NCI-H146 (cell line): Measurements from ENCODE around the gene RBM4B.
"Not testable (repeated sequence)": the region's sequence is repeated elsewhere in the genome, so short reads cannot be mapped to it uniquely, and the experiment has no call there.

Source experiments
- DNase-seq: peaks from one replicate; lab custom pipeline; 2025; lab: John Stamatoyannopoulos, UW

Gene RBM4B

DNA sequence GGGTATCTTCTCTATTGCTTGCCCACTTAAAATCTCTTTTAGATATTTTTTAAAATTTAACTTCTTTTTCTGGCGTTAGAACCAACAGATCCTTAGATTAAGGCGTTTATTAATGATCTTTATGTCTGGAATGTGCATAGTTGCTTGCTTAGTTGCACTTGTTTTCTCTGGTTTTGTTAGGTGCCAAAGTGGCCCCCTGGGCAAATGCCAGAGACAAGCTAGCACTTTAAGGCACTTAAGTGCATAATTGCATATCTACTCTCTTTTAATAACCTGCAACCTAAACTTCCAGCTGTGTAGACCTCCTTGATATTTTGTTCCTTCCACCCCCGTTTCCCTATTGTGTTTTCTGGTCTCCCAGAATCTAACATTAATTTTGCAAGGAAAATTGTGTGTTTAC lies 35.9 kb downstream of the RBM4B start:
- DNase-seq, result no peak

- not testable (repeated sequence) for DNase-seq
Observed at GRCh38 chr11:66639814-66640340, 37.8 kb downstream of the RBM4B start.

DNA sequence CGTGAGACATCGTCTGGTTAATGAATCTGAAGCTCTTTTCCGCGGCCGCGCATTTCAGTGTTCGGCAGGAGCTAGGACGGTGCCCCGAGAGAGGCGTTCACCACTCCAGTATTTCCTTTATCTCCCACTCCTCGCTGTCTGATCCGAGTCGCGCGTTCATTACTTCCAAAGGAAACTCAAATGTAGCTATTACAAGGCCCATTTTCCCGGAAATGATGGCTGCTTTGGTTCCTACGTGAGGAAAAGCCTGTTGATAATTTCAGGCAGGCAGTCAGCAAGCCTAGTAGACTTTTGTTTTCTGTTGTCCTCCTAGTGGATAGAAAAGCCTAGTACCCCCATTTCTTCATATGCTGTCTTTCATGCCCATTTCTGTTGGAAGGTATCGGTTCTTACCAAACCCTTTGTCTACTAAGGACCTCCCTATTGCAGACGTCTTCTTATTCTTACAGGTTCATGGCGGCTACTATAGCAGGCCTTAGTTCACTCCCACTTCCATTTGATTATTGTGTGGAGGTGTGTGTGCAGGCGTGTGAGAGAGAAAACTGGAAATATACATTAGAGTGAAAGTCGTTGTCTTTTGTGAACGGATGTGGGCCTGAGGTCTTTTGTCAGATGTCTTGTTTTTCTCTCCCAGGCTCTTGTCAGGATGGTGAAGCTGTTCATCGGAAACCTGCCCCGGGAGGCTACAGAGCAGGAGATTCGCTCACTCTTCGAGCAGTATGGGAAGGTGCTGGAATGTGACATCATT lies 38.4 kb downstream of the RBM4B start:
- peak; percentile 33 for DNase-seq

DNA sequence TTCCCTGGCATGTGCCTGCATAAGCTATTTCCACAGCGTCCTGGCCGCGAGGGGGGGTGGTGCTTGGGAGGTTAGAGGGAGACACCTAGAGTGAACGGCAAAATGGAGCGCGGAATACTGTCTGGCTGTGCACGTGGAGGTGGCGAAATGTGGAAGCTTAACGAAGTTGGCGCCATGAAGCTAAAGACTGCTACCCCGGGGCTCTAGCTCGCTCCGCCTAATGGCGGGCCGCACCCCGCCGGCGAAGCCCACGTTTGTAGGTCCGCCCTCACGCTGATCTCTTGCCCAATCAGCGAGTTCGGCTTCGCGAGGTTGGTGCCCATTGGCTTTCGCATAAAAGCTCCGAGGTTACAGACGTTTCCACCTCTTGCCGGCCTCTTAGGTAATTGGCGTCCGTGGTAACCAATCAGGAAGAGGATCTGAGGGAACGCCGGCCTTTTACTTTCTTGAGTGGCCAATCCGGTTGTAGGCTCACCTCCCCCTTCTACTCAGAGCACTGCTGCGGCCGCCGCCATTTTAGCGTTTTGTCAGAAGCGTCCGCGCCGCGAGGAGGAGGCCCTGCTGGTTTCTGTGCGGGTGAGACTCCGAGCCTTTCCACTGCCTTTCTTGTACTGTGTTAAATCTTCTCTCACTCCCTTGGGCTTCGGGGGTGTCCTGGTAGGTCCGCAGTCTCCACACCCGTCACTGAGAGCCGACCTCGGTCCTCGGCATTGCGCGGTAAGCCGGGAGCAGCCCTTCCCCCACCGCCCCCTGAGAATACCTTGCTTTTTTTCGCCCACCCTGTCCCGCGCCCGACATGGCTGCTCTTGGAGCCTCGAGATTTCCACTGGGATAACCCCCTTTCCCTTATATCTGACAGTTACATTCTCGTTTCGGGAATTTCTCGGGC lies 39.3 kb downstream of the RBM4B start, which contains the start of gene RBM4:
TSS of gene RBM4 (plus strand) at position 527 of the 889 bp plus-strand sequence. CDS start 1,009 bp downstream, outside the sequence.
- peak; percentile 99 for DNase-seq

DNA sequence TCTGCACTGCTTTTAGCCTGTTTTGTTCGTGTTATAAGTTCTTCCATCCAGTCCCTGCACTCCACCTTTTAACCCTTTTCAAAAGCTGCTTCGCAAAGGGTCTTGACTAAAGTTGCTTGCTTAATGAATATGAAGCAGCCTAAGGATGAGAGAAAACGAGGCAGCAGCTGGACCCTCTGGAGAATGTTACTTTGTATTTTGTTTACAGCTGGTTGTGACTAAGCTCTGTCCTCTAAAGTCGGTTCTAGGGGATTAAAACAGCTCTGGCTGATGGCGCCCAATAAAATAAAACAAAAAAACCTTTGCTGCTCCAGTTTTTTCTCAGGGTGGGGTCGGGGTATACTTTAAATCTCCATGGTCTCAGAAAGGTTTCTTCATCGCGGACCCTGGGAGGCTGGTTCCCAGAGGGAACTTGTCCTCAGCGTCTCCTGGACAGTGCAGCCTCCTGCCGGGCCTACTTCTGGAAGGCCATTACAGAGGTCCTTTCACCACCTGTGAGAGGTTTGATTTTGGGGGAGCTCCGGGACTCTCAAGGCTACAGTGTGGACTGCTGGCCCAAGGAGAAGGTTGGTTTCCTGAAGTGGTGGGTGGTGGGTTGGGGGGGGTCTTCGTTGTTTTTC lies 40.0 kb downstream of the RBM4B start:
- no peak for DNase-seq

DNA sequence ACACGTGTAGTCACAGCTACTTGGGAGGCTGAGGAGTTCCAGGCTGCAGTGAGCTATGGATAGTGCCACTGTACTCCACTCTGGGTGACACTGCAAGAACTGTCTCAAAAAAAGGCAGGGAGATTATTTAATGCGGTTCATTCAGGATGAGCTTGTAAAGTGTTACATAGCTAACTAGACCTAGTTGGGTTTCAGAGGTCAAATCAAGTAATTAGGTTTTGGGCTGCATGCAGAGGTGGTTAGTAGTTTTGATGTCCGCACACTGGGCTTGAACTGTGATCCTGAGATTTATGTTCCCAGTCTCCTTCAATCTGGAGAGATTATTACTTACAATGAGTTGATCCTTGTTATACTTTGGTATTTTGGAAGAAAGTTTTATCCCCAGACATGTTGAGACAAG lies 41.3 kb downstream of the RBM4B start:
- no peak for DNase-seq

DNA sequence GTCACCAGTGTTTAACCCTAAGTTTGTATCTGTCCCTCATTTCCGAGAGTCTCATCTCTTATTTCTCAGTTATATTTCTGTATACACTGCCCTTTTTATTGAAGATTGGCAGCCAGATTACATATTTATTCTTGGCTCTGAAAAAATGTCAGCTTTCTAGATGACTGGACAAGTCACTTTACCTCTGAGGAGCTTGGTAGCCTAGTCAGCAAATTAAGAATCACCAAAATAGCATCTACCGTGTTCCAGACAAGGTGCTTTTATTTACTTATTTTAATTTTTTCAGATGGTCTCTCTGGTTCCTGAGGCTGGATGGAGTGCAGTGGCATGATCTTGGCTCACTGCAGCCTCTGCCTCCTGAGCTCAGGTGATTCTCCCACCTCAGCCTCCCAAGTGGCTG lies 44.7 kb downstream of the RBM4B start:
- DNase-seq, result no peak

GRCh38 chr11:66631883-66632282 lies 45.8 kb downstream of the RBM4B start:
- DNase-seq, result no peak

DNA sequence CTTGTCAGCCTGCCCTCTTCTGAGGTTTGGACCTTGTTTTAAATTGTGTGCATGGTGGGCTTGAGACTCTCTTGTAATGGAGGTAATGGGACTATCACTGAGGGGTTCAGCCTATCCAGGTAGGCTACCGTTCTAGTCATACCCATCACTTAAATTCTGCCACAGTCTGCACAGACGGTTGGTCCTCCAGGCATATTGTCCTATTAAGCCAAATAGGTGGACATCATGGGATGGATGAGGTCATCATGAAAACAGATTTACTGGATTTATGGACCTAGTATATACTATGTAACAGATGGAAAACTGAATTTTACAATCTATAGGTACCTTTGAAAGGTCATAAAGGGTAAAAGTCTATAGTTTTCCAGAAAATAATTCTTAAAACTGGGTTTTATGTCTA lies 48.3 kb downstream of the RBM4B start:
- no peak for DNase-seq

DNA sequence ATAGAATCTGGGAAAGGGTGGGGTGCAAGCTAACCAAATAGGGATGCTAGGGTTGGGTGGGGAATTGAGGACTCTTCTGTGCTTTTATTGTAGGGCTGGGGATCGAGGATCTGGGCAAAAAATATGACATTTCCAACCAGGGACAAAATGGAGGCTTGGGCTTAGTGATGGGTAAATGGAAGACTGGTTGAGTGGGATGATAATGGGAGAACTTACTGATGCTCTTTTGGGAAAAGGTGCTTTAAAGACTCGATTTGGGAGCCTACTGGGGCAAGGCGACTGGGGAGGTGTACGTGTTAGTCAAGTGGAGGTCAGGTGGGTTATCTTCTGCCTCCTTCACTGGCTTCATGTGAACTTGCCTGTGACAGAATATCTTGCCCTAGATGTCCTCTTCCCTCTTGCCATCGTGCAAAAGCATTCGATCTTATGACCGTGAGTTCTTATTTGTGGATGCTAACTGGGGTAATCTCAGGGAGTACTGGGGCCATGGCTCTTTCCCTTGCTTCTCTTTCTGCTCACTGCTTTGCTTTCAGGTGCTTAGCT lies 49.6 kb downstream of the RBM4B start:
- no peak for DNase-seq

DNA sequence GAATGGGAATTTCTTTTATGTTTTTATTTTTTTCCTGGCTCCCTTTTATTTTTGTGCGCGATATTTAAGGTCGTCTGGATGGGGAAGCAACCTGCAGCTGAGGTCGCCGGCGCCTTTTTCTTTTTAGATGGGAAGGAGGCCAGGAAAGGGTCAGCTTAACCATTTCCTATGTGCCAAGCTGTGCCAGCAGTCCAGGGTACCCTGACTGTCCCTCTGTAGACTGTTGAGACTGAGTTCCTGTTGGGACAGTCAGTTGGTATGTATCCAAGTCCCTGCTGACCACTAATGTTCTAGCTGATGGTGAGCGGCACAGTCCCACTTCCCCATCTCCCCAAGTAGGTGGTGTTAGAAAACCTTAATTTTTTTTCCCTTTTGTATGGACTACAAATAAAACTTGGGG lies 50.8 kb downstream of the RBM4B start:
- no peak for DNase-seq

DNA sequence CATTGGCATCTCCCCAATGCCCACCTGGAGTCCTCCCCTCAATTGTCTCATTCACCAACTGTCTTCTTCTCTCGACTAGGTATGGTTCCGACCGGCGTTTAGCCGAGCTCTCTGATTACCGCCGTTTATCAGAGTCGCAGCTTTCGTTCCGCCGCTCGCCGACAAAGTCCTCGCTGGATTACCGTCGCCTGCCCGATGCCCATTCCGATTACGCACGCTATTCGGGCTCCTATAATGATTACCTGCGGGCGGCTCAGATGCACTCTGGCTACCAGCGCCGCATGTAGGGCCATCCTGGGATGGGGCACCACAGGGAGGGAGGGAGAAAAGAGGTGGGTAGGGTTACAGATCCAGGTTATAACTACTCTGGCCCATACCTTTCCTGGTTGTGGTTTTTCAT lies 51.3 kb downstream of the RBM4B start:
- DNase-seq, result no peak

GRCh38 chr11:66625752-66626149 lies 51.9 kb downstream of the RBM4B start:
- no peak for DNase-seq

GRCh38 chr11:66625041-66625751 lies 52.5 kb downstream of the RBM4B start:
- no peak for DNase-seq

- no peak for DNase-seq
Observed at GRCh38 chr11:66624450-66624849, 53.2 kb downstream of the RBM4B start.

- DNase-seq, result no peak
Observed at GRCh38 chr11:66619080-66619554, 58.6 kb downstream of the RBM4B start.

- DNase-seq, result peak; percentile 77
Observed at GRCh38 chr11:66617155-66617834, 60.4 kb downstream of the RBM4B start.

GRCh38 chr11:66616379-66617154 lies 61.1 kb downstream of the RBM4B start, which contains the start of gene RBM14:
TSS of gene RBM14 (plus strand) at chr11:66616630. CDS start at chr11:66616721, 91 bp downstream.
- peak; percentile 99 for DNase-seq
